LHCN-M2 (cell line): Measurements from ENCODE around the gene NAV1. TPM values are rescaled to one million over a fixed set of nuclear protein-coding genes. Genes with fewer than 3 reads are reported as not detected.
"Not testable (repeated sequence)": the region's sequence is repeated elsewhere in the genome, so short reads cannot be mapped to it uniquely, and the experiment has no call there.

ENCODE experiments used
- DNase-seq: peaks from one replicate; pipeline ENCODE4 v3.0.0-alpha.2; 2012; ENCODE audit warnings: low read depth
- polyA plus RNA-seq: library from polyadenylated mRNA; unstranded; fragments of >200 nt; gene quantifications from one replicate; pipeline ENCODE4 v1.2.1, GENCODE V29; 2012; ENCODE audit warnings: missing spikeins
- total RNA-seq: library from RNA; depleted of rRNA; stranded (reverse); fragments of >200 nt; gene quantifications from 2 replicates; pipeline ENCODE4 v1.2.3, GENCODE V29; 2014; rRNA removed

The NAV1 gene
- 34.7 and 35.0 TPM in 2 replicates for total RNA-seq
- polyA plus RNA-seq = 27.1 TPM

GRCh38 chr1:201538612-201539551 is at the start of gene NAV1:
Gene NAV1 (plus strand): TSS chr1:201539127. CDS start chr1:201622885, 83,758 bp downstream.
- DNase-seq = peak; percentile 94

GRCh38 chr1:201489643-201490261 is 49.2 kb upstream of the NAV1 start:
- DNase-seq = no peak

DNA sequence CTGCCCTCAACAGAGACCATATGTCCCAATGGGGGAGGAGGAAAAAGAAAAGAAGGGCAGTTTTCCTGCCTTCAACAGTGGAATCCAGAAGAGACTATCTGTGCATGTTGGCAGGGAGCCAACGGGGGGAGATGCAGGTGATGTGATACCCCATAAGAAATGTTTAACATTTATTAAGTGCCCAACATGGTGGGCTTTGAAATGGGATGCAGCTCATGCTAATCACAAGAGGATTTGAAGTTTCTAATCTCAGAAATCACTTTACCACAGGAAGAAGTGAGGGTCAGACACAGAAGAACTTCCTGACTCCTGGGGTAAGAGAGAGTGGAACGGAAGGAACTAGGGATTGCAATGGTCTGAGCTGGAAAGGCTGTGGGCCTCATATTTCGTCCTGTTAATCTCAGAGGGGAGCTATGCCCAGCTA is 48.2 kb upstream of the NAV1 start:
- DNase-seq = peak; percentile 25

DNA sequence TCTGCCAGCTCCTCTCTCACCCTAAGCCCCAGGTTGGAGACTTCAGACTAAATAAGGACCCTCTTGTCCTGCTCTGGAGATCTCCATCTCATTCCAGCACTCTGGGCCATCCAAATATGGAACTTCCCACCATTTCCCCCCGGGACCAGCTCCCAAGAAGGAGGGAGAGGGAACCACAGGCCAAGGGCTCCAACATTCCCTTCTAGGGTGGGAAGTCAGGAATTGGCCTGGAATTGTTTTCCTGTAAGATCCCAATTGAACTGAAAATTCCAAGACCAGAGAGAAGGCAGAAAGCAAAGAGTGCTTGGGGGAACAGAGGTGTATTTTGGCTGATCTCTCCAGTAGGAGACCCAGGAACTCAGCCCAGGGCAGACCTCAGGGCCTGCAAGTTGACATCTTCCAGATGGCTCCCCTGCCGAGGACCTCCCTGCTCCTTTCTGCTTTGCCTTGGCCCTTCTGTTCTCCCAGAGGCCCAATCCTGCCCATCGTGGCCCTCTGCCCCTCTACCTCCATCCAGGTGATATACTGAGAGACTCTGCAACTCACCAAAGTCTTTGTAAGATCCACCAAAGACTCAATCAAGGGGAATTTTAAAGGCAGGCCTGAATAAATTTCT is 46.9 kb upstream of the NAV1 start:
- DNase-seq = no peak

GRCh38 chr1:201493026-201493656 is 45.8 kb upstream of the NAV1 start:
- DNase-seq = not testable (repeated sequence)

DNA sequence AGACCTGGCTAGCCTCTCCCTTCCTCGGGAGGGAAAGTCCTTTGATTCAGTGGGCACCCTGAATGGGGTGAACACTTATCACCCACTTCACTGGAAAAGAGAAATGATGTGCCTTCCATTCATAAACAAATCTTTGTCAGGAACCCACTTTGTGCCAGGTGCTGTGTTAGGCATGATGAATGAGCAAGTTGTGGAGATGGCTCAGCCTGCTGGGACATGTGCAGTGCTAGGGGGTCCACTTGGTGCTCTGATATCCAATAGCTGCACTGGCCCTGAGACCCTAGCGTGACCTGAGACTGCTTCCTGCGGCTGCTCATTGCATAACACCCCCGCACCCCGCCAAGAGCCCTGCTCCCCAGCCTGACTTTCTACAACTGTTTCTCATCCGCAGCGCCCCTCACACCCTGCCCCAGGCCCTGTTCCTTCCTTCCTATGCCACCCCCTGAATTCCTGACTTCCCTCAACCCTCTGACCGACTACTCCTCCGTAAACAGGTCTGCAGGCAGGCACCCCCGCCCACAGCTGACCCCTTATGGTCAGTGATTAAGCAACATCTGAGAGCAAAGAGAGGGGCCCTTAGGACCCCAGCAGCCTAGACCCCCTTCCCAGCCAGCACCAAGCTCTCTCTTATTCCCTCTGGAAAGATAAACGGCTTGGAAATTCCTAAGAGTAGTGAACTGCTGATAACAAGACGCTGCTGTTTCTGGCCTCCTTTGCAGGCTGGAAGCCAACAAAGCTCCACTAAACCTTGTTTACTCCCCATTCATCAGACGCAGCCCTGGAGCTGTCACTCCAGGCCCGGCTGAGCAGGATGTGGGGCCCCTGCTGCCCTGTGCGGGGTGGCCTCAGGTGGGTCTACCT is 44.9 kb upstream of the NAV1 start:
- DNase-seq = no peak

- no peak for DNase-seq
Observed at GRCh38 chr1:201495551-201496295, 43.2 kb upstream of the NAV1 start.

DNA sequence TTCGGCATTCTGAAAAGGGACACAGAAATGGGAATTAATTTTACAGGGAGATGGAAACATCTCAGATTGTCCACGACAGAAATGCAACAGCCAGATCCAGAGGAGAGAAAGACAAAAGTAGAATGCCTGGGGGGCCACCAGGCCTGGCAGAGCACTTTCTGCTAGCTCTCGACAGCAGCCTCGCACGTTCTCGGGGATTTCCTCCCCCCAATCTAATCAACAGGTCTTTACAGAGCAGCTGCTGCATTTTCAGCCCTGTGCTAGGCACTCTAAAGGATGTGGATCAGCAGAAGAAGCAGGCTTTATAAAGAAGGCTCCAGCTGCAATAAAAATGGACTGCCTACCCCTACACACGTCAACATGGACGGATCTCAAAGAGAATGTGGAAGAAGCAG is 42.6 kb upstream of the NAV1 start:
- DNase-seq = no peak

GRCh38 chr1:201497935-201498509 is 40.9 kb upstream of the NAV1 start:
- DNase-seq = no peak

DNA sequence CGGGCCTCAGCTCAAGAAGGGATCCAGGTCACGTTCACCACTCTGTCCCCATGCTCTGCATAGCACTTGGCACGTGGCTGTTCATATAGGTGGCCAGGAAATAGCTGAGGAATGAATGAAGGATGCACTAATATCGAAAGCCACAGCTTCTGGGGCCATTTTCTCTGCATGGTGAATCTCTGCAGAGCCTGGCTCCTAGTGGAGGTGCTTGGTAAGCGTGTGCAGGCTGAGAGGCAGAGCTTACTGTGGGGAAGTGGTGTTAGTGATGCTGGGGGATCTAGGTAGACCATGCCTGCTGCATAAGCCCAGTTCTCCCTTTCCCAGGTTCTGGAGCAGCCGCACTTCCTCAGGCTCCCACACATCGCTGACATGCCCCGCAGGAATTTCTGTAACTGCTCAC is 40.3 kb upstream of the NAV1 start:
- DNase-seq = no peak

DNA sequence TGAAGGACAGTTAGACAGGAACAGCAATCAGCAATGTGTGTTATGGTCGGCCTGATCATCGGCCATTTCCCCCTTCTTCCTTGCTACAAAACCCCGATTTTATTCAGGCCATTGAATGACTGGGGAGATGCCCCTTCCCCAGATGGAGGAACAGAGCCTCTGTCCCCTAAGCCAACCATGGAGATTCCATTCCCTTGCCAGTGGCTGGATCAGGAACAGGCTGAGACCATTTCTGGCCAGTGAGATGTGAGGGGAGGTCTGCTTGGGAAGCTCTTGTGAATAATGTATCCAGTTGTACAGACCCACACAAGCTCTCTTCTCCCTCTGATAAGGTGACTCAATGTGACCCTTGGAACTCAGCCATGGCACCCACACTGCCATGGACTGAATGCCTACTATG is 39.7 kb upstream of the NAV1 start:
- no peak for DNase-seq

DNA sequence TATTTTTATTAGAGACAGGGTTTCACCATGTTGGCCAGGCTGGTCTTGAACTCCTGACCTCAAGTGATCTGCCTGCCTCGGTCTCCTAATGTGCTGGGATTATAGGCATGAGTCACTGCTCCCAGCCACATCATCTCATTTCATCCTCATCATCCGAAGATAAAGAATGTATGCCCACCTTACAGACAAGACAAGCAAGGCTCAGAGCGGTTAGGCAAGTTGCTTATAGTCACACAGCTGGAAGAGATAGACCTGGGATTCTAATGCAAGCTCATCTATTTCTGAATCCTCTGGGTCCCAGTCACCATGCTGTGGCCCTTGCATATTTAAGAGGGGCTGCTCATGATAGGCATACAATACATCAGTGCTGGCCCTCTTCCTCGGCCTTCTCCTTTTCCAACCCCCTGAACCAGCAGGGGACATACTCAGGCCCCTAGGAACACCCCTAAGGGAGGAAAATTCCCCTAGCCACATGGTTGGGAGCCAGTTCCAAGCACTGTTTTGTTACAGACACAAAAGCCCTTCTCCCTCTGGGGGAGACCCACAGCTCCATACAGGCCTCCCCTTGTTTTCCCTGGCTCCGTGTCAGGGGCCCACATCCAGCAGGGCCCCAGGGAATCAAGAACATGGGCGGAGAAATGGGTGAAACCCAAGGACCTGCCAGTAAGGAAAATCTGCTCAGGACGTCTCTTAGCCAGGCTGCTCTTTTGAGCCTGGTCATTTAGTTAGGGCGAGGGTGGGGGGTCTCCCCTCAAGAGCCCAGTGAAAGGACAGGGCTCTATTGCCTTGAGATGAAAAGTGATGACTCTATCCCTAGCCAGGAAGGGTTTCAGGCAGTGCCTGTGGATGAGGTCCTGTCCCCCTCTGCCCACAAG is 38.9 kb upstream of the NAV1 start:
- DNase-seq = no peak

DNA sequence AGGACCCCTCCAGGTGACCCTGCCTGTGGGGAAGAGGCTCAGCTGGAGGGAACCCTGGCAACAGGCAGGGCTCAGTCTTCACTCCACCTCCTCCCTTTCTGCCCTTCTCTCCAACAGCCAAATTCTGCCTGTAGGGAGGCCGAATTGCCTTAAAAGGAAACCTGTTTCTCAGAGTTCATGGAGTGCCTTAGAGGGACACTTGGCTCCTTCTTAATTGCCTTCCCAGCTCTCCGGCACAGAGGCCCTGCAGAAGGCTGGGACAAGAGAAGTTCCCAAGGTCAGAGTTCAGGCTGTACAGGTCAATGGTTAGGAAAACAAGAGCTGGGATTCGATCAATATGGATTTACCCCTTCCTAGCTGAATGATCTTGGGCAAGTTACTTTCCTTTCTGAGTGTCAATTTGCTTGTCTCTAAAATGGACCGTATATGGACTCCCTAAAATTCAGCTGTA is 38.2 kb upstream of the NAV1 start:
- no peak for DNase-seq

DNA sequence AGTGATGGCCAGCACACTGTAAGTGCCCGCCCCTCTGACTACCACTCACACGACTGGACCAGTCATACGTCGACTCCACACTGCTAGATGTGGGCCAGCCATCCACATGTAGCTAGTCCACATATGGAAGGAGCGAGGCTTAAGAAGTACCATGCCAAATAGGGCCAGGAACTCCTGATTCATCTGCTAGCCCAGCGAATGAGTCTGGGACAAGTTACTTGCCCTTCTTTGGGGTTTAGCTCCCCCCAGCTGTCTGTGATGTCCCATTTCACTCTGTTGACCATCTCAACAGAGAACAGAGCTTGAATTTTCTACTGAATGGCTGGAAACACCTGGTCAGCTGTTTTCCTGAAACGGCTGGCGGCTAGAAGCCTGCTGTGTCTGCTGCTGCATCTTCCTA is 37.8 kb upstream of the NAV1 start:
- DNase-seq = no peak

DNA sequence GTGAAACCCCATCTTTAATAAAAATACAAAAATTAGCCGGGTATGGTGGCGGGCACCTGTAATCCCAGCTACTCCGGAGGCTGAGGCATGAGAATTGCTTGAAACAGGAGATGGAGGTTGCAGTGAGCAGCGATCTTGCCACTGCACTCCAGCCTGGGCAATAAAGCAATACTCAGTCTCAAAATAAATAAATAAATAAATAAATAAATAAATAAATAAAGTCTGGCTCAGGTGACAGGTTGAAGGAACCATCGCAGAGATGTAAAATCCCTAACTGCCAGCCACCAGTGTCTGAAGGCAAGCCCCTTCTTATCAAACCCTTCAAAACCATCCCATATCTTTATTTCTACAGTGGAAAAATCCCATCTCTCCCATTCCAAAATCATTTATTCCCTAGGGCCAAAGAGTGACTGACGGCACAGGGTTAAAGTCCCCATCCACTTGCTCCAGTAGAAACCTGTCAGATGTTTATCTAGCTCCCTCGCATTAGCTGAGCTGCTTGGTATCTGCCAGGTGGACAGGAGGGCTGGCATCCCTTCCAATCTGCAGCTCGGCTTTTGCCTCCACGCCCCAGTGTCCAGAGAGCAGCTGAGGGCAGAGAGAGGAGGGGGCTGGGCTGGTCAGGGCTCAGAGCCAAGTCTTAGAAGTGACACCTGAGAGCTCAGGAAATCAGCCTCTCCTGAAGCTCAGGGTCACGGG is 37.0 kb upstream of the NAV1 start:
- DNase-seq = no peak

- no peak for DNase-seq
Observed at GRCh38 chr1:201502511-201502857, 36.4 kb upstream of the NAV1 start.

DNA sequence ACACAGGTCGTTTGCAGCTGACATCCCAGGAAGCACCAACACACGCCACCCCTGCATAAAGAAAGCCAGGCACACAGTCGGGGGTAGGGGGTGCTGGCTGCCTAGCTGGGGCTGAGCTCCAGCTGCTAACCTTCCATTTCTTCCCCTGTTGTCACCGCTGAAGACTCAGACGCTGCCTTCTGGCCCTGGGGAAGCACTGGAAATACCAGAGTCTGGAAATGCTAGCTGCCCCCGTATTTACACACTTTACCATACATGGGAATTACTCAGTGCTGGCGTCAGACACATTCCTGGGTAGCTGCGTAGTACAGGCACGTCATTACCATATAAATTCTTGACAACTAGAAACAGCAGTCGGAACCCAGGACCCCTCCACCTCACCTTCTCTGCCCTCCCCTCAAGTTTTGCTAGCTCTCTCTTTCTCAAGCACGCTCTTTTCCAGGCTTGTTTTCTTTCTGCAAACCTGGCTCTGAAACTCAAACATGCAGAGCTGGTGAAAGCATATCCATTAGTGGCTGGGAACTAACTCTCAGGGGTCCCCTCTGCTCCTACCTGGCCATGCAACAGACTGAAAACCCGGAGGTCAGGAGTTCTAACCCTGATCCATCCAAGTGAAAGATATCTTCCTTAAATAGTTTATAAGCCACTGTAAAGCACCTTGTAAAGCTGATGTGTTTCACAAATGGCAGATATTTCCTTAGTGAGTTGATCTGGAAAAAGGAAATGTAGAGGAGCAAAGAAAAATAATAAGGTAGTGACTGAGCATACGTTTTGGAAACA is 35.3 kb upstream of the NAV1 start:
- peak; percentile 86 for DNase-seq
